ENCODE results near the gene SURF1.
A peak's percentile ranks its signal among the peaks of the same experiment; 100 is the strongest.

SURF1 gene

DNA sequence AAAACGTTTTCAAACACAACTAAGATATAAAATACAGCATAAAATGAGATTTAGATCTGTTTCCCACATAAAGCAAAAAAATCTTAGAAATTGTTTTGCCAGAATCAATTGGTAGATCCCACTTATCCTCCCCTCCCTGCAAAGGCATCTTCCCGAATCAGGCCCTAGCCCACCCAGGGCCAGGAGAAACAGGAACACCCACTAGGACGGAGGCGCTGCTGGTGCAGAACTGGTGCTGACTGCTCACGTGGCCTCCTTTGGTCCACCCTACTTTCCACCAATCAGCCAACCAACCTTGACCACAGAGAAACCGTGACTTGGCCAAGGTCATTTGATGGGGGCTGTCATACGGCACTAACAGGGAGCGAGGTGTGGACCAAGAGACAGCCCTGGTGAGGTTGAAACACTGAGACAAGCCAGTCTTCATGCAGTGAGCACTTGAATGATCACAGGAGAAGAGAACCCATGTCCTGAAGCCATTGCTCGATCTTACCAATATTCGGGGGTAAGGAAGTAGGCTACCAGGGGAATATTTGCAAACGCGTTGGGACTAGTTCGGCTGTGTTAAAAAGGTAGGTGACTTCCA, 5.3 kb upstream of the SURF1 start:
- no peak for DNase-seq (ENCODE audit: low spot score)
- Histone ChIP-seq H3K4me3 (no peak overlapping the region), H3K27ac (no peak overlapping the region)
- TF ChIP-seq, protein P1, sequence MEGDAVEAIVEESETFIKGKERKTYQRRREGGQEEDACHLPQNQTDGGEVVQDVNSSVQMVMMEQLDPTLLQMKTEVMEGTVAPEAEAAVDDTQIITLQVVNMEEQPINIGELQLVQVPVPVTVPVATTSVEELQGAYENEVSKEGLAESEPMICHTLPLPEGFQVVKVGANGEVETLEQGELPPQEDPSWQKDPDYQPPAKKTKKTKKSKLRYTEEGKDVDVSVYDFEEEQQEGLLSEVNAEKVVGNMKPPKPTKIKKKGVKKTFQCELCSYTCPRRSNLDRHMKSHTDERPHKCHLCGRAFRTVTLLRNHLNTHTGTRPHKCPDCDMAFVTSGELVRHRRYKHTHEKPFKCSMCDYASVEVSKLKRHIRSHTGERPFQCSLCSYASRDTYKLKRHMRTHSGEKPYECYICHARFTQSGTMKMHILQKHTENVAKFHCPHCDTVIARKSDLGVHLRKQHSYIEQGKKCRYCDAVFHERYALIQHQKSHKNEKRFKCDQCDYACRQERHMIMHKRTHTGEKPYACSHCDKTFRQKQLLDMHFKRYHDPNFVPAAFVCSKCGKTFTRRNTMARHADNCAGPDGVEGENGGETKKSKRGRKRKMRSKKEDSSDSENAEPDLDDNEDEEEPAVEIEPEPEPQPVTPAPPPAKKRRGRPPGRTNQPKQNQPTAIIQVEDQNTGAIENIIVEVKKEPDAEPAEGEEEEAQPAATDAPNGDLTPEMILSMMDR (IDR thresholded peaks at IDR 0.05) = no peak

DNA sequence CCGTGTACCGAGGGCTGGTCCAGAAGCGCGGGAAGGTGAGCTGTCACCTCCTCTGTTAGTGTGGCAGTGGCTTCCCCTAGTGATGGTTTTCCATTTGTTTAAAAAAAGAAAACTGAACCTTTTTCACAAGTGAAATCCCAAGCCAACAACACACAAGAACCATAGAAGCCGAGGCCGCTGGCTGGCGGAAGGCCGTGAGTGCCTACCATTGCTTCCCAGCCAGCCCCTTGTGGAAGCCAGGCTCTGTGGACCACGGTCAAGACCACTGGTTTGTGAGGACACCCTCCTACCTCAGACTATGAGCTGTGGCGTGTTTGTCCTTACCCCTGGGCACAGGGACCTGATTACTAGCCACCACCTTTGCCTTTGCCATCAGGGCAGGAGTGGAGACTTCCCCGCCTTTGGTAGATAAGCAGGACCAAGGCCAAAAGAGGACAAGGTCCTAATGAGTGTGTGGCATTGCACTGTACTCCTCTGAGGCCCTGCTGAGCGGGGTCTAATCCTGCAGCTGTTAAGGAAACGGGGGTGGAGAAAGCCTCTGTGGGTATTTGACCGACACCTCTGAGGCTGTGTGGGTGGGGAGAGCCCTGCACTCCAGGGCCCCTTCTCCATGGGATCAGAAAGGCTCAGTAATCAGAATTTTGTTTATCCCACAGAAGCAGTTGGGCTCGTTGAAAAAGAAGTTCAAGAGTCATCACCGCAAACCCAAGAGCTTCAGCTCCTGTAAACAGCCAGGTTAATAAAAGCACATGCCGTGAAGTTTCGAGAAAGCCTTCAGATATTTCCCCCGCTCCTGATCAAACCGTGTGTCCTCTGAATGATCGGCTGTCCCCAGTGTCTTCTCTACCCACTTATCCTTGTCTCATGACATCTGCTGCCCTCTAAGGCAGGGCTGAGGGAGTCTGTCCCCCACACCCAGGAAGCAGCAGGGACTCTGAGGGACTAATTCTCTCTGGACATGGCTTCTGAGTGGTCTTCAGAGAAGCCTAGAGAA, 4.4 kb upstream of the SURF1 start:
- Histone ChIP-seq H3K27ac (peak overlapping the region in 1 of 2 donors; percentile 7), H3K4me3 (no peak overlapping the region)
- TF ChIP-seq, protein P1 (IDR thresholded peaks at IDR 0.05) = no peak
- DNase-seq (ENCODE audit: low spot score) = no peak

DNA sequence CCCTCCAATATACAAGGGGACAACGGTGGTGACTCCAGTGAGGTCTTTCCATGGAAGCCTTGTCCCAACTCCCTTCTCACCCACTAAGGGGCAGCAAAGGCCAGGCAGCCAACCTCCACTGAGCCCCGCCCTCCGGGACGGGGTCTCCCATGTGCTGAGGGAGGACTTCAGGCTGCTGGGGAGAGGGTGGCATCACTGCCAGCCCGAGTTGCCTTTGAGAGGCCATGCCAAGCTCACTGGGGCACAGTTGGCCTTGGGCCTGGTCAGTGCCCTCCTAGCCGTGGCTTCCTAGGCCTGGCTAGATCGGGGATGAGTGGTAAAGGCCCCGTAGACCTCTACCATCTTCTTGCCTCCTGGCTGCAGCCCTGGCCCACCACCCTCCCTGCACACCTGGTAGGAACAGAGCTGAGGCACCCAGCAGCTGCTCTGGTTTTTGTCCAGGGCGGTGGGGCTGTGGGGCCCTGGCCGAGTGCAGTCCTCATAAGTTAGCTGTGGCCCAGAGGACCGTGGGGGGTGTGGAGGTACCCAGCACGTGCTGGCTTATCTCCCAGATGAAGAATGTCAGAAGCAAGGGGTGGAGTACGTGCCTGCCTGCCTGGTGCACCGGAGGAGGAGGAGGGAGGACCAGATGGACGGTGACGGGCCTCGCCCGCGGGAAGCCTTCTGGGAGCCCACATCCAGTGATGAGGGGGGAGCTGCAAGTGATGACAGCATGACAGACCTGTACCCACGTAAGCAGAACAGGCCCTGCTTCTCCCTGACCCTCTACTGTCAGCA, 3.3 kb upstream of the SURF1 start:
- no peak overlapping the region for H3K27ac ChIP-seq
- TF ChIP-seq, protein P1 (IDR thresholded peaks at IDR 0.05) = no peak
- no peak for DNase-seq (ENCODE audit: low spot score)
- no peak overlapping the region for H3K4me3 ChIP-seq

DNA sequence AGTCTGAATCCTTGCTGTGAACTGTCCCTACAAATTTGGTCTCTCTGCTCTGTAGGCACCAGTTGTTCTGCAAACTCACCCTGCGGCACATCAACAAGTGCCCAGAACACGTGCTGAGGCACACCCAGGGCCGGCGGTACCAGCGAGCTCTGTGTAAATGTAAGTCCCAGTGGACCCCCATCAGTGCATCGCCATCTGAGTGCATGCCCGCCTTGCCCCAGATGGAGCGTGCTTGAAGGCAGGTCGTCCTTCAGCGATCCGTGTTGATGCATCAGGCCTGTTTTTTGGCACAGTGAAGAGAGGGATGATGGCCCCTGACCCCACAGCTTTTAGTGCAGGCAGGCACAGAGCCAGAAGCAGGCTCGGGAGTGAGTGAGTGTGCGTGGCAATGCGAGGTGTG, 1.4 kb upstream of the SURF1 start:
- no peak overlapping the region for H3K4me3 ChIP-seq
- TF ChIP-seq, protein P1 (IDR thresholded peaks at IDR 0.05) = no peak
- no peak for DNase-seq (ENCODE audit: low spot score)

DNA sequence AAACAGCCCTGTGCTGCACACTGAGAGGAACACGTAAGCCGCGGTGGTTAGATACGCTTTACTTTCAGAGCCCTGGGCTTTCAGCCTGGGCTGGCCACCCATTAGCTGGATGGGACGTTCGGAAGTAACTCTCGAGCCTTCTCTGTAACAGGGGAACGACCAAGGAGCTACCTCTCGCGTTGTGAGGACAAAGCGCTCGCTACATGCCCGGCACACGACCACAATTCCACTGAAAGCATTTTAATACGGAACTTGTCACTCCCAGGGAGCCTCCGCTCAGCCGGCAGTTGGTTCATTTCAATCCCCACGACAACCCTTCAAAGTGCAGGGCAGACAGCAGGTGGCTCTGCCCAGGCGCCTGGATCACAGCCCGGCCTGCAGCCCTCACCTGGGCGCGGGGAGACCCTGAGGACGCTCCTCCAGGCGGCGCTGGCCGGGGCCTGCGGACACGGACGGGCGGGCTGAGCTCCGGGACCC, 368 bp downstream of the SURF1 start:
- Histone ChIP-seq H3K4me3 (peak overlapping the region; percentile 93), H3K27ac (peak overlapping the region; percentile 35 to 88)
- no peak for DNase-seq (ENCODE audit: low spot score)
- TF ChIP-seq, protein P1 (IDR thresholded peaks at IDR 0.05) = no peak

More for the DNA sequence above, 1.4 kb upstream of the SURF1 start:
- H3K27ac ChIP-seq = no peak overlapping the region

DNA sequence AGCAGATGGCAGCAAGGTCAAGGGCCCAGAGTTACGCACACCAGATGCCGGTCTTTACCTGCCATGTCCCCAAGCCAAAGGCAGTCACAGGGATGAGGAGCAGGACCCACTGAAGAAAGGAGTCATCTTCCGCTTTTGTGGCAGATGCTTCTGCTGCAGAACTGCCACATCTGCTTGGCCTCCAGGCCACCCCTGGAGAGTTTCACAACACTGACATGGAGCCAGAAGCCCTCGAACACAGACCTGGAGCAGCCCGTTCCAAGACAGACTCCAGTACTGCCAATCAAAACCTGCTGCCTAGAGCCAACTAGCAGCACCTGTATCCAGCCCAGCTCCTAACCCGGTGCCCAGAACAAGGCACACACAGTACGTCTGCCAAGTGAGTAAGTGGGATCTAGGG, 1.5 kb downstream of the SURF1 start:
- H3K4me3 ChIP-seq = no peak overlapping the region
- no peak overlapping the region for H3K27ac ChIP-seq
- TF ChIP-seq, protein P1 (IDR thresholded peaks at IDR 0.05) = no peak
- no peak for DNase-seq (ENCODE audit: low spot score)

Measured in coronary artery (tissue), 2 donors.